GM19463 (cell line): Measurements from ENCODE around the gene NPSR1.
"Not testable (repeated sequence)": the region's sequence is repeated elsewhere in the genome, so short reads cannot be mapped to it uniquely, and the experiment has no call there.

Source experiments
- ATAC-seq: cut with Tn5 transposase; IDR thresholded peaks from one replicate; pipeline ENCODE4 v1.9.1; 2021; ENCODE audit warnings: mild to moderate bottlenecking, moderate library complexity; ENCODE audit not compliant: unreplicated experiment

The NPSR1 gene

GRCh38 chr7:34831436-34831835 is 173.4 kb downstream of the NPSR1 start:
- no peak for ATAC-seq

GRCh38 chr7:34832020-34832419 is 174.0 kb downstream of the NPSR1 start:
- no peak for ATAC-seq

GRCh38 chr7:34835901-34836600 is 178.0 kb downstream of the NPSR1 start:
- ATAC-seq = no peak

GRCh38 chr7:34837316-34837715 is 179.3 kb downstream of the NPSR1 start:
- ATAC-seq = no peak

GRCh38 chr7:34837801-34838201 is 179.8 kb downstream of the NPSR1 start:
- ATAC-seq = no peak

- no peak for ATAC-seq
Observed at GRCh38 chr7:34838329-34838728, 180.3 kb downstream of the NPSR1 start.

GRCh38 chr7:34839645-34840044 is 181.6 kb downstream of the NPSR1 start:
- ATAC-seq = no peak

GRCh38 chr7:34840176-34840785 is 182.3 kb downstream of the NPSR1 start:
- no peak for ATAC-seq

GRCh38 chr7:34841326-34841725 is 183.3 kb downstream of the NPSR1 start:
- ATAC-seq = no peak

GRCh38 chr7:34842782-34843181 is 184.8 kb downstream of the NPSR1 start:
- no peak for ATAC-seq

- no peak for ATAC-seq
Observed at GRCh38 chr7:34844406-34844805, 186.4 kb downstream of the NPSR1 start.

GRCh38 chr7:34844936-34845665 is 187.1 kb downstream of the NPSR1 start:
- no peak for ATAC-seq

GRCh38 chr7:34845666-34846361 is 187.8 kb downstream of the NPSR1 start:
- ATAC-seq = peak; percentile 53

- ATAC-seq = no peak
Observed at GRCh38 chr7:34846976-34847375, 189.0 kb downstream of the NPSR1 start.

- ATAC-seq = no peak
Observed at GRCh38 chr7:34848670-34849069, 190.7 kb downstream of the NPSR1 start.

- no peak for ATAC-seq
Observed at GRCh38 chr7:34849163-34849960, 191.3 kb downstream of the NPSR1 start.

- ATAC-seq = no peak
Observed at GRCh38 chr7:34849986-34850385, 192.0 kb downstream of the NPSR1 start.

- no peak for ATAC-seq
Observed at GRCh38 chr7:34850681-34851080, 192.7 kb downstream of the NPSR1 start.

GRCh38 chr7:34851431-34851830 is 193.4 kb downstream of the NPSR1 start:
- ATAC-seq = no peak

GRCh38 chr7:34858444-34858843 is 200.4 kb downstream of the NPSR1 start:
- ATAC-seq = not testable (repeated sequence)

- ATAC-seq = not testable (repeated sequence)
Observed at GRCh38 chr7:34859281-34859680, 201.3 kb downstream of the NPSR1 start.
